ENCODE measurements around the gene CEP85L.

DNA sequence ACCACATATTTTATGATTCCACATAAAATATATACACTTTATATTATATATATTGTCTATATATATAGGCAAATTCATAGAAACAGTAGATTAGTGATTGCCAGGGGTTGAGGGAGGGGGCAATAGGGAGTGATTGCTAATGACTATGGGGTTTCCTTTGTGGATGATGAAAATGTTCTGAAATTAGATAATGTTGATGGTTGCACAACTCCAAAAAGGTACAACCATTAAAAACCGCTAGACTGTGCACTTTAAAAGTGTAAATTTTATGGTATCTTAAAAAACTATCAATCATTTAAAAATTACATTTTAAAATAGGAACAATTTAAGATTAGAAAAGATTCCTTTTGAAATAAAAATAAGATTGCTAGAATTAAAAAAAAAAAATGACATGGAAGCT, 23.8 kb upstream of the CEP85L start:
- TF ChIP-seq, protein P1, sequence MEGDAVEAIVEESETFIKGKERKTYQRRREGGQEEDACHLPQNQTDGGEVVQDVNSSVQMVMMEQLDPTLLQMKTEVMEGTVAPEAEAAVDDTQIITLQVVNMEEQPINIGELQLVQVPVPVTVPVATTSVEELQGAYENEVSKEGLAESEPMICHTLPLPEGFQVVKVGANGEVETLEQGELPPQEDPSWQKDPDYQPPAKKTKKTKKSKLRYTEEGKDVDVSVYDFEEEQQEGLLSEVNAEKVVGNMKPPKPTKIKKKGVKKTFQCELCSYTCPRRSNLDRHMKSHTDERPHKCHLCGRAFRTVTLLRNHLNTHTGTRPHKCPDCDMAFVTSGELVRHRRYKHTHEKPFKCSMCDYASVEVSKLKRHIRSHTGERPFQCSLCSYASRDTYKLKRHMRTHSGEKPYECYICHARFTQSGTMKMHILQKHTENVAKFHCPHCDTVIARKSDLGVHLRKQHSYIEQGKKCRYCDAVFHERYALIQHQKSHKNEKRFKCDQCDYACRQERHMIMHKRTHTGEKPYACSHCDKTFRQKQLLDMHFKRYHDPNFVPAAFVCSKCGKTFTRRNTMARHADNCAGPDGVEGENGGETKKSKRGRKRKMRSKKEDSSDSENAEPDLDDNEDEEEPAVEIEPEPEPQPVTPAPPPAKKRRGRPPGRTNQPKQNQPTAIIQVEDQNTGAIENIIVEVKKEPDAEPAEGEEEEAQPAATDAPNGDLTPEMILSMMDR (IDR thresholded peaks at IDR 0.05): no peak
- no peak for TF ChIP-seq POLR2A (IDR thresholded peaks at IDR 0.05)
